C4-2B (cell line): Measurements from ENCODE around the gene KCNT1.

ENCODE experiments used
- H3K27ac ChIP-seq: fragments of 450-650 bp; 2 replicates; pipeline ENCODE4 v1.5.1; 2017
- ZFX ChIP-seq: fragments of 450-650 bp; IDR thresholded peaks from 2 replicates; pipeline ENCODE4 v1.6.1; 2017
- TF ChIP-seq, protein P1 (sequence below): fragments of 450-650 bp; conservative IDR thresholded peaks from 2 replicates; pipeline ENCODE4 v1.5.1; 2017; ENCODE audit warnings: mild to moderate bottlenecking

The KCNT1 gene

DNA sequence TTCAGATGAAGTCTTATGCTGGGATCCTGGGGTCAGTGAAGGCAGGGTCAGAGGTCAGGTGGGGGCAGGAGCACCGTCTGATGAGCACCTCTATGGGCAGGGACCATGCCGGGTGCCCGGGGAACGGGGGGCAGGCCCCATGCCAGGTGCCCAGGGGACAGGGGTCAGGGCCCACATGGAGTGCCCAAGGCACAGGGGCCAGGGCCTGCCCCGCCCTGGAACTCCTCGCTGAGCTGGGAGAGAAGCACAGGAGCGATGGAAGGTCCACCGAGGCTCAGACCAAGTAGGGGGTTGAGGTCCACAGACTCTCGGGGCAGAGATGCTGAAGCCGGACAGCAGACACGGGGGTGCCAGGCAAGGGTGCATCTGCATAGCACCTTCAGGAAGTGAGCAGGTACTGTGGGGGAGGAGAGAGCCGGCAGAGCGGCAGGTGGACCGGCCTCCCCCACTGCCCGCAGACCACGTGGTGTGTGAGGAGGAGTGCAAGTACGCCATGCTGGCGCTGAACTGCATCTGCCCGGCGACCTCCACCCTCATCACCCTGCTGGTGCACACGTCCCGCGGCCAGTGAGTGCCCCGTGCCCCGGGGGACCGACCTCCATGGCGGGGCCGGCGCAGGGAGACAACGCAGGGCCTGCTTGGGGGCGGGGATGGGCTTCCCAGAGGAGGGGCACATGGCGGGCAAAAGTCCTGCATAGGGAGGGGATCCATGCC, 67.7 kb downstream of the KCNT1 start:
- no peak for TF ChIP-seq ZFX
- TF ChIP-seq, protein P1, sequence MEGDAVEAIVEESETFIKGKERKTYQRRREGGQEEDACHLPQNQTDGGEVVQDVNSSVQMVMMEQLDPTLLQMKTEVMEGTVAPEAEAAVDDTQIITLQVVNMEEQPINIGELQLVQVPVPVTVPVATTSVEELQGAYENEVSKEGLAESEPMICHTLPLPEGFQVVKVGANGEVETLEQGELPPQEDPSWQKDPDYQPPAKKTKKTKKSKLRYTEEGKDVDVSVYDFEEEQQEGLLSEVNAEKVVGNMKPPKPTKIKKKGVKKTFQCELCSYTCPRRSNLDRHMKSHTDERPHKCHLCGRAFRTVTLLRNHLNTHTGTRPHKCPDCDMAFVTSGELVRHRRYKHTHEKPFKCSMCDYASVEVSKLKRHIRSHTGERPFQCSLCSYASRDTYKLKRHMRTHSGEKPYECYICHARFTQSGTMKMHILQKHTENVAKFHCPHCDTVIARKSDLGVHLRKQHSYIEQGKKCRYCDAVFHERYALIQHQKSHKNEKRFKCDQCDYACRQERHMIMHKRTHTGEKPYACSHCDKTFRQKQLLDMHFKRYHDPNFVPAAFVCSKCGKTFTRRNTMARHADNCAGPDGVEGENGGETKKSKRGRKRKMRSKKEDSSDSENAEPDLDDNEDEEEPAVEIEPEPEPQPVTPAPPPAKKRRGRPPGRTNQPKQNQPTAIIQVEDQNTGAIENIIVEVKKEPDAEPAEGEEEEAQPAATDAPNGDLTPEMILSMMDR: no peak

DNA sequence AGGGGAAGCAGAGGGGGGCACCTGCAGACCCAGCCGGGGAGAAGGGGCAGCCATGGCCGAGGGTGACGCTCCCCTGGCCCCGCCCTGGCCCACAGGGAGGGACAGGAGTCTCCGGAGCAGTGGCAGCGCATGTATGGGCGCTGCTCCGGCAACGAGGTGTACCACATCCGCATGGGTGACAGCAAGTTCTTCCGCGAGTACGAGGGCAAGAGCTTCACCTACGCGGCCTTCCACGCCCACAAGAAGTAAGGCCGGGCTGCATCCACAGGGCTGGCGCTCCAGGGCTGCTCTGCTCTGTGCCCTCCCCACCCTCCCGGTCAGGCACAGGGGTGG, 68.2 kb downstream of the KCNT1 start:
- no peak overlapping the region for H3K27ac ChIP-seq
- TF ChIP-seq, protein P1: no peak
- TF ChIP-seq ZFX: no peak

More for the DNA sequence above, 67.7 kb downstream of the KCNT1 start:
- no peak overlapping the region for H3K27ac ChIP-seq

DNA sequence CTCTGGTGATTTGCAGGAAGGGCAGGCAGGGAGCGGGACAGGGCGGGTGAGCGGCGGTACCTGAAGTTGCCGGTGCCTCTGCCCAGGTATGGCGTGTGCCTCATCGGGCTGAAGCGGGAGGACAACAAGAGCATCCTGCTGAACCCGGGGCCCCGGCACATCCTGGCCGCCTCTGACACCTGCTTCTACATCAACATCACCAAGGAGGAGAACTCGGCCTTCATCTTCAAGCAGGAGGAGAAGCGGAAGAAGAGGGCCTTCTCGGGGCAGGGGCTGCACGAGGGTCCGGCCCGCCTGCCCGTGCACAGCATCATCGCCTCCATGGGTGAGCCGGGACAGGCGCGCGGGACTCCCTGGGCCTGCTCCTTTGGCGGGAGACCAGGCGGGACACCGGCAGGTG, 68.8 kb downstream of the KCNT1 start:
- H3K27ac ChIP-seq: no peak overlapping the region
- TF ChIP-seq, protein P1: no peak
- TF ChIP-seq ZFX: no peak

DNA sequence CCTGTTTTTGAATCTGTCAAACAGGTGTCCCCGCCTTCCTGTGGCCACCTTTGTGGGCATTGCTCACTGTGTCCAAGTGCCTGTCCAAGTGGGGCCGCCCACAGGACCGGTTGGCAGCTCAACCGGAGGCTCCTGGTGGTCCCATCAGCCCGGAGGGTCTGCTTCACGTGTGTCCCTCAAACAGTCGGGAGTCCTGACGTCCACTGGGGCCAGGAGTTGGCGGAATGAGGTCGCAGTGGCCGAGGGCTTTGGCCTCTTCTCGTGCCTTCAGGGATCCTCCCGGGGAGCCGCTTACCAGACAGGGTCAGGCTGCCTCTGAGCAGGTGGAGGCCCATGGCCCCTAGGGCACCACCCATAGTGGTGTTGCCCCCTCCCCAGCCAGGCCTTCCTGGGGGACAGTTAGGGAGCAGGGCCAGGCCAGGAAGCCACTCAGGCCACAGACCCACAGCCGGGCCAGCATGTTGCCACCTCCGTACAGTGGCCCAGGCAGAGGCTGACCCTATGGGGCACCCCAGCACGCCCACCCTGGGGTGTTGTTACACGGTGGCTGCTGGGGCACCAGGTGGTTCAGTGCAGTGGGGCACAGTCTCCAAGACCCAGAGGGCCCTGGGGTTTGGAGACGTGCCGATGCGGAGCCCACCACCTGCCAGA, 69.5 kb downstream of the KCNT1 start:
- no peak overlapping the region for H3K27ac ChIP-seq
- TF ChIP-seq ZFX: no peak
- TF ChIP-seq, protein P1: no peak

DNA sequence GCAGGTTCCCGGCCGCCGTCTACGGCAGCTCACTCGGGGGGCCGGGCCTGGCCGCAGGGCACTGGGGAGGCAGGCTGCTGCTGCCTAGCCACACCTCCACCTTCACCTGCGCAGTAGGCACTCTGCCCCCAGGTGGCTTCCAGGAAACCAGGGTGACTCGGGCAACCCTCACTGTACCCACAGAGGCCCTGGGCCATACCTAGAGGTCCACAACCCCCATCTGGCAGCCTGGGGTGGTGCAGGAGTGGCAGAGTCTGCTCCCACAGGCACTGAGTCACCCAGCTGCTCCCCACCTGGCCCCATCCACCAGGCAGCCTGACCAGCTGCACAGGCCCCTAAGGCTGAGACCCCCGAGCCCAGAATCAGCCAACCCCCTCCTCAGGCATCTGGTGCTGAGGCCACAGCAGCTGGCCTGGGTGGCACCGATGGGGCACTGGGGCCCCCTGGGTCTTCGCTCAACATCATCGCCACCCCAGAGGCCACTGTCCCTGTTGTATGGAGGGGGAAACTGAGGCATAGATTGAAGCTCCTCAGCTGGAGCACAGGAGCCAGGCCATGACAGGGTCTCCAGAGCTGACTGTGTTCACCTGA, 70.2 kb downstream of the KCNT1 start:
- H3K27ac ChIP-seq: no peak overlapping the region
- TF ChIP-seq, protein P1: no peak
- no peak for TF ChIP-seq ZFX

DNA sequence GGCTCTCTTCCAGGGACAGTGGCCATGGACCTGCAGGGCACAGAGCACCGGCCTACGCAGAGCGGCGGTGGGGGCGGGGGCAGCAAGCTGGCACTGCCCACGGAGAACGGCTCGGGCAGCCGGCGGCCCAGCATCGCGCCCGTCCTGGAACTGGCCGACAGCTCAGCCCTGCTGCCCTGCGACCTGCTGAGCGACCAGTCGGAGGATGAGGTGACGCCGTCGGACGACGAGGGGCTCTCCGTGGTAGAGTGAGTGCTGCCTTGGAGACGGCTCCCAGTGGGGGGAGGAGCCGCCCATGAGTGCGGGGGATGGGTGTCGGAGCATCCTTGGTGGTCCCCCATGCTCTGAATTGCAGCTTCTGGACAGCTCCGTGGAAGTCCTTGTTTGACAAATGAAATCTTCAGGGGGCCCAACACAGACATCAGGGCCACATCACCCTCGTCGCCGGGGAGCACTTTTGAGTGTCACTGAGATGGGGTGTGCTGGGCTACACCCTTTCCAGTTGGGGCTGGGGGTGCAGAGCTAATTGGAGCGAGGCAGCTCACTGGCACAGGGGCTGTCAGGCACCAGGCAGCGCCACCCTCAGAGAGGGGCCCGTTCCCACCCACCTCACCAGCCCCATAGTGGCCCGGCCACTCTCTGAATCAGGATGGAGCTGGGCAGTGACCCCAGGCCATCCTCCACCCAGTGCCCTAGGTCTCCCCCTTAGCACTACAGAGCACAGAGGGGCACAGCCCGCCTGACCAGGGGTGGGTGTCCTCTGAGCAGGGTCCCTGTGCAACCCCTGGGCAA, 70.9 kb downstream of the KCNT1 start:
- TF ChIP-seq, protein P1: no peak
- no peak for TF ChIP-seq ZFX
- no peak overlapping the region for H3K27ac ChIP-seq
